ENCODE results near the gene PIGQ. TPM values are rescaled to one million over a fixed set of nuclear protein-coding genes. Genes with fewer than 3 reads are reported as not detected.
A peak's percentile ranks its signal among the peaks of the same experiment; 100 is the strongest.

The PIGQ gene
- polyA plus RNA-seq, 1 of the 3 experiments (the other 2 are of a cell fraction), result 38.7 TPM

GRCh38 chr16:564690-565418, 4.9 kb upstream of the PIGQ start:
- ChIA-PET CTCF (interaction anchor here (0.8 to 1.5 kb wide), 6 partner anchors 8 to 385 kb away, joined by 3 to 6 read pairs (median 3); partner anchors contain the start of gene HBQ1), POLR2A (interaction anchor here (0.9 to 2.0 kb wide), 8 partner anchors 8 to 72 kb away, joined by 3 to 12 read pairs (median 4); partner anchors contain the start of gene CAPN15)
- H3K9ac ChIP-seq, result no peak overlapping the region
- H3K27me3 ChIP-seq (ENCODE audit: insufficient read depth), result peaks cover 11% of the 10 kb centered on the region
- no peaks in the 10 kb centered on the region for H3K9me2 ChIP-seq
- H3K79me2 ChIP-seq (ENCODE audit: insufficient read depth), result no peaks in the 10 kb centered on the region
- DNase-seq, result peak; percentile 62
- H3K4me3 ChIP-seq (ENCODE audit: low read depth in 2 of 2, low read length in 1 of 2), result no peak overlapping the region
- no peaks in the 10 kb centered on the region for H3K9me3 ChIP-seq
- TF ChIP-seq RFX5 (IDR thresholded peaks at IDR 0.05; ENCODE audit: low read length), result no peak
- TF ChIP-seq NRF1 (IDR thresholded peaks at IDR 0.05; ENCODE audit: low read depth, low read length), result no peak
- TF ChIP-seq EP300 (IDR thresholded peaks at IDR 0.05; ENCODE audit: borderline replicate concordance in 1 of 2, low read depth in 1 of 2, low read length in 1 of 2), result no peak
- TF ChIP-seq ZBTB33 (IDR thresholded peaks at IDR 0.05; ENCODE audit: borderline replicate concordance, low read depth), result no peak
- no peak for TF ChIP-seq EZH2phosphoT487 (IDR thresholded peaks at IDR 0.05; ENCODE audit: borderline replicate concordance, low read depth)
- TF ChIP-seq CTCF (IDR thresholded peaks at IDR 0.05), result no peak
- TF ChIP-seq REST (IDR thresholded peaks at IDR 0.05; ENCODE audit: low read depth, low read length), result no peak
- no peak for TF ChIP-seq FOXM1 (IDR thresholded peaks at IDR 0.05; ENCODE audit: low read depth)
- no peak for TF ChIP-seq RXRA (IDR thresholded peaks at IDR 0.05; ENCODE audit: borderline replicate concordance, low read depth)
- no peak for TF ChIP-seq CHD2 (IDR thresholded peaks at IDR 0.05; ENCODE audit: low read length, partially characterized antibody)
- TF ChIP-seq JUND (IDR thresholded peaks at IDR 0.05), result no peak
- TF ChIP-seq YY1 (IDR thresholded peaks at IDR 0.05; ENCODE audit: low read depth), result no peak
- TF ChIP-seq ELF1 (IDR thresholded peaks at IDR 0.05), result no peak
- no peak for TF ChIP-seq MAX (IDR thresholded peaks at IDR 0.05; ENCODE audit: low read depth)
- TF ChIP-seq NFIC (IDR thresholded peaks at IDR 0.05; ENCODE audit: borderline replicate concordance), result no peak
- TF ChIP-seq, protein P1, sequence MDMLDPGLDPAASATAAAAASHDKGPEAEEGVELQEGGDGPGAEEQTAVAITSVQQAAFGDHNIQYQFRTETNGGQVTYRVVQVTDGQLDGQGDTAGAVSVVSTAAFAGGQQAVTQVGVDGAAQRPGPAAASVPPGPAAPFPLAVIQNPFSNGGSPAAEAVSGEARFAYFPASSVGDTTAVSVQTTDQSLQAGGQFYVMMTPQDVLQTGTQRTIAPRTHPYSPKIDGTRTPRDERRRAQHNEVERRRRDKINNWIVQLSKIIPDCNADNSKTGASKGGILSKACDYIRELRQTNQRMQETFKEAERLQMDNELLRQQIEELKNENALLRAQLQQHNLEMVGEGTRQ (IDR thresholded peaks at IDR 0.05; ENCODE audit: borderline replicate concordance, low read depth, low read length), result no peak
- no peak for TF ChIP-seq RCOR1 (IDR thresholded peaks at IDR 0.05; ENCODE audit: low read length)
- no peak for TF ChIP-seq MXI1 (IDR thresholded peaks at IDR 0.05; ENCODE audit: low read depth, low read length)
- peaks cover 11 to 50% of the 10 kb centered on the region in 2 experiments; a peak in 2 of 4 replicates for H3K4me1 ChIP-seq (ENCODE audit: control insufficient read depth in 1 of 2, insufficient read depth in 2 of 2, low read depth in 1 of 2, low read length in 1 of 2)
- no peaks in the 10 kb centered on the region for H3F3A ChIP-seq (replicated peaks; ENCODE audit: insufficient read depth)
- H3K4me2 ChIP-seq, result no peak overlapping the region
- H3K36me3 ChIP-seq (replicated peaks in 1 of 2; ENCODE audit: control insufficient read depth in 1 of 2, insufficient read depth in 2 of 2, low read length in 1 of 2), result no peaks in the 10 kb centered on the region
- WGBS (ENCODE audit: low lambda C conversion rate), result 83% methylated on average over 12 of the region's 42 CpGs
- H3K27ac ChIP-seq (ENCODE audit: low read depth in 2 of 2, low read length in 1 of 2), result peak overlapping the region in 1 of 2 experiments; percentile 95; a peak in 2 of 4 replicates
- no peaks in the 10 kb centered on the region for H4K20me1 ChIP-seq (ENCODE audit: insufficient read depth)
- no peak overlapping the region for H2AFZ ChIP-seq (ENCODE audit: low read depth)
